GM19023 (cell line): ENCODE results near the gene PRKCQ.

ENCODE experiments used
- ATAC-seq: cut with Tn5 transposase; IDR thresholded peaks from one replicate; pipeline ENCODE4 v1.9.1; 2021; ENCODE audit warnings: mild to moderate bottlenecking, moderate library complexity; ENCODE audit not compliant: unreplicated experiment

The PRKCQ gene

DNA sequence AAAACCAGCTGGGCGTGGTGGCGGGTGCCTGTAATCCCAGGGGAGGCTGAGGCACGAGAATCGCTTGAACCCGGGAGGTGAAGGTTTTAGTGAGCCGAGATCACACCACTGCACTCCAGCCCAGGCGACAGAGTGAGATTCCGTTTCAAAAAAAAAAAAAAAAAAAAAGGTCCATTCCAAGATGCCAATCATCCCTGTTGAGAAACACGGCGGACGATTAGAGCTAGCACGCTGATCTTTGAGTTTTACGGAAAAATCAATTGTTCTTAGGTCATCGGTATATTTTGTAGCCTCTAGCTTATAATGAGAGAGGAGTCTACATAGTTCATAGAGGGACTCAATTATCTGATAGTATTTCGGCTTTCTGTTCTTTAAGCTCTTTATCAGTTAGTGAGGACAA is 169.2 kb downstream of the PRKCQ start:
- ATAC-seq = no peak

- no peak for ATAC-seq
These were observed 170.0 kb downstream of the PRKCQ start for GRCh38 chr10:6409971-6410643.

DNA sequence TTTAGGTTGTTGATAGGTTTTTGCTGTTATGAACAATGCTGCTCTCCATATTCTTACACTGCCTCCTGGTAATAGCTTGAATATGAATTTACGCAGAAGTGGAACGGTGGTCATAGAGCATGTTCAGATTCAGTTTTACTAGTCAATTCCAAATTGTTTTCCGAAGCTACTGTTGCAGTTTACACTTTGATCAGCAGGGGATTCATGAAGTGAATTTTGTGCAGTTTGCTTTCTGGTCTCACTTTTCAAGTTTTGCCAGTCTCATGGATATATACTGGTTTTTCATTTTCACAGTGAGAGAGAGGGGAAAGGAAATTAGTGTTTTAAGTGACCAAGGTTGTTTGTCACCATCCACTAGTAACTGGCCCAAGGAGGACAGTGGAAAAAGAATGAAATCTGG is 171.3 kb downstream of the PRKCQ start:
- no peak for ATAC-seq

GRCh38 chr10:6407034-6407721 is 172.9 kb downstream of the PRKCQ start:
- ATAC-seq = no peak

DNA sequence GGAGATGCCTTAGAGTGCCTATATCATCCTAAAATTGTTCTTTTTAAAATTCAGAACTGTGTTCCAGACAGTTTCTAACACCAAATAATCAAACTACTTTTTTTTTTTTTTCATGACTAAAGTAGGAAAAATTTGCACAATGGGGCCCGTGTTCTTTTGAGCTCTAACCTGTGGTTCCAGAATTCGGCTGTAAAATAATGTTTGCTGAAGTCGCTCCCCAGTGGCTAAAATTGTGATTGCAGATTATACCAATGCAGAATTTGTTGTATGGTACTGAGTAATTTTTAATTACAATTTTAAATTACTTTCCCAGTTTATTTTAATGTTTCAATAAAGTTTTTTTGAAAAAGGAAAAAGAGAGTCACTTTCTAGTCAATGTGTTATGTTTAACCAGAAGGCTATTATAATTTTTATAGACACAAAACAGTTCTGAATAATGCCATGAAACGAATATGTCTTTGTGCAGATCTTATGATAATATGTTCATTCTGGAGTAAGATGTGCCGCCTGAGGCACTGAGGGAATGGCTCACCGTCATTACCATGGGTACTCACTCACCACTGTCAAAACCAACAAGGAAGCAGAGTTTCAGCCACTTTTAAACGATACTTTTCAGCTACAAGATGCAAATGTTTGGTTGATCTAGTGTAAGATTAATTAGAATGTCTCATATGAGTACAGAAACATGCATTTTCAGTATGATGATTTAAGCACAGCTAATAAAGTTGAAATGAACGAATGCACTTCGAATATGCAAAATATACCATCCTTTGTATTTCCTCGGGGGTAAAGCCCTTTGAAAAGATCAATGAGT is 173.6 kb downstream of the PRKCQ start:
- ATAC-seq = no peak

GRCh38 chr10:6405713-6406112 is 174.4 kb downstream of the PRKCQ start:
- no peak for ATAC-seq

DNA sequence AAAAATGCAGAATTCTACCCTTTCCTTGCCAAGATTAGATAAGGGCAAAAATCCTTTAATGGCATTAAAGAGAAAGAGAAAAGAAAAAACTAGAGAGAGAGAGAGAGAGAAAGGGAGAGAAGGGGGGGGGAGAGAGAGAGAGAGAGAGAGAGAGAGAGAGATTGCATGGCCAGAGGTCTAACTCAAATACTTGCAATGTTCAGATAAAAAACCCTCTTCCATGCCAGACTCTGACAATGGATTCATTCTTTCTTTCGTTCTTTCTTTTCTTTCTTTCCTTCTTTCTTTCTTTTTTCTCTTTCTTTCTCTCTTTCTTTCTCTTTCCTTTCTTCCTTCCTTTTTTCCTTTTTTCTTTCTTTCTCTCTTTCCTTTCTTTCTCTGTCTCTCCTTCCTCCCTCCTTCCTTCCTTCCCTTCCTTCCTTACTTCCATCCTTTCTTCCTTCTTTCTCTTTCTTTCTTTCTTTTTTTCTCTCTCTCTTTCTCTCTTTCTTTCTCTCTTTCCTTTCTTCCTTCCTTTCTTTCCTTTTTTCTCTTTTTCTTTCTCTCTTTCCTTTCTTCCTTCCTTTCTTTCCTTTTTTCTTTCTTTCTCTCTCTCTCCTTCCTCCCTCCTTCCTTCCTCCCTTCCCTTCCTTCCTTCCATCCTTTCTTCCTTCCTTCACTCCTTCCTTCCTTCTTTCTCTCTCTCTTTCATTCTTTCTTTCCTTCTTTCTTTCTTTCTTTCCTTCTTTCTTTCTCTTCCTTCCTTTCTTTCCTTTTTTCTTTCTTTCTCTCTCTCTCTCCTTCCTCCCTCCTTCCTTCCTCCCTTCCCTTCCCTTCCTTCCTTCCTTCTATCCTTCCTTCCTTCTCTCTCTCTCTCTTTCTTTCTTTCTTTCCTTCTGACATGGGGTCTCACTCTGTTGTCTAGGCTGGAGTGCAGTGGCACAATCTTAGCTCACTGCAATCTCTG is 175.7 kb downstream of the PRKCQ start:
- ATAC-seq = no peak

DNA sequence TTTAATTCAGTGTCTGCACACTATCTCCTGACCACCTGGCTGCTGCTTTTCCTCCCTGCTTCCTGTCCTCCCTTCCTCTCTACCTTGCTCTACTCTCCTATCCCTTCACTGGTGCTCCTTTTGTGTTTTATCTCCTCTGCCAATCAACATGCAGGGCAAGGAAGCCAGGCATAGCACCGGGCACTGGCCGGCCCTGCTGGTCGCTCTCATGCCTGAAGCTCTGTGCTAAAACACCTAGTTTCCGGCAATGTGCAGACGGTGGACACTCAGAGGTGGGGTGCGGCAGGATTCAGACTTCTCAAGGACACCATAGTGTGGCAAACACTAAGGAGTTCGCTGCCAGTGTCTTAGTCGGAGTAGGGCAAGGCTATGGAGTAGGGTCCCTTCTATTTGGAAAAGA is 177.1 kb downstream of the PRKCQ start:
- ATAC-seq = no peak

DNA sequence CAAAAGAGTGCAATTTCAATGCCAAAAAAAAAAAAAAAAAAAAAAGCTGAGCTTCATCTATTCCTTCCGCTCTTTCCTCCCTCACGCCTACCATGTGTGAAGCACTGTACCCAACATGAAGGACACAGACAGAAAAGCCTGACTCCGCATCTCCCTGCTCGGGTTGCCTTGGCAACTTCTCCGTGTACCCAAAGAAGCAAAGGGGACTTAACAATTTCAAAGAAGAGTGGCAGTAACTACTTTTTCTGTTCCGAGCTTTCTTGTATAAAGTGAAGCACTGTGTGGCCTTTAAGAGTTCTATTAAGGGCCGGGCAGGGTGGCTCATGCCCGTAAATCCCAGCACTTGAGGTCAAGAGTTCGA is 177.7 kb downstream of the PRKCQ start:
- ATAC-seq = no peak

GRCh38 chr10:6401558-6402348 is 178.3 kb downstream of the PRKCQ start:
- ATAC-seq = peak; percentile 78

DNA sequence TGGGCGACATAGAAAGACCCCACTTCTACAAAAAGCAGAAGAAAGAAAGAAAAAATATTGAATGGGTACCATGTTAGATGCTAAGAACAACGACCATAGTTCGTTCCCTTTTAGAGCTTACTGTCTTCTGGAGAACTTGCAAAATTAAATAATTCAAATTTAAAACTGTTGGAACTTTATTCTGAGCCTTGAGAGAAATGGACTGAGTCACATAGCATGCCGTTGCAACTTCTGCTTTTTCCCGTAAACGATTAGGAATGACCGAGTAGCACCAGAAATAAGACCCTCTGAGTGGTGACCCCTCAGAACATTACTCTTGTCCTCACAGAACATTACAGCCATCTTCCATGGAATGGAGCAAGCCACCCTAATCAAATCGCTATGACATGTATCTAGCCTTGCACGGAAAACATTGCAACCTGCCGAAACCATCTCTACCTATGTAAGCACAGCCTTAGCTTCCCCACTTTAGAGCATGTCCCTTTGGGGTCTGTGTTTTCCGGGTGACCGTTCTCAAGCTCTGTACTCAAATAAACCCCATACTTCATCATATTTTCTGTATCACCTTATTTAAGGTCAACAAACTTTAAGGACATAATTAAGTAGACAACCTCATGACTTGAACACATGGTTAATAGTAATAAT is 179.1 kb downstream of the PRKCQ start:
- no peak for ATAC-seq

GRCh38 chr10:6400331-6400730 is 179.7 kb downstream of the PRKCQ start:
- ATAC-seq = no peak

- ATAC-seq = no peak
These were observed 180.2 kb downstream of the PRKCQ start for GRCh38 chr10:6399879-6400278.

GRCh38 chr10:6399231-6399741 is 180.8 kb downstream of the PRKCQ start:
- no peak for ATAC-seq

DNA sequence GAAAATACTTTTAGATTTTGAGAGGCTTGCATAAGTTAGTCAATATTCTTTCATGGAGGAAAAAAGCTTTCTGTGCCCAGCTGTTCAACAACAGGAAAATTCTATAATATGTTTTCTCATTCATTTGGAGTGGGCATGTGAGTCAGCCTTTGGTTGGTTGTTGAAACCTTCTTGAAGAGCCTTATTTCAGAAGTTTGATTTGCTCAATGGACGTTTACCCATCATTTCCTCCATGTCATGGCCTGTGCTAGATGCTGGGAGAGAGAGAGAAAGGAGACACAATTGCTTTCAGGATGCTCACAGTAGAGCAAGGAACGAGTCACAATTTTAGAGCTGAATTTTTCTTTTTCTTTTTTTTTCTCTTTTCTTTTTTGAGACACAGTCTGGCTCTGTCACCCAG is 181.7 kb downstream of the PRKCQ start:
- ATAC-seq = no peak

GRCh38 chr10:6396652-6397051 is 183.4 kb downstream of the PRKCQ start:
- no peak for ATAC-seq

DNA sequence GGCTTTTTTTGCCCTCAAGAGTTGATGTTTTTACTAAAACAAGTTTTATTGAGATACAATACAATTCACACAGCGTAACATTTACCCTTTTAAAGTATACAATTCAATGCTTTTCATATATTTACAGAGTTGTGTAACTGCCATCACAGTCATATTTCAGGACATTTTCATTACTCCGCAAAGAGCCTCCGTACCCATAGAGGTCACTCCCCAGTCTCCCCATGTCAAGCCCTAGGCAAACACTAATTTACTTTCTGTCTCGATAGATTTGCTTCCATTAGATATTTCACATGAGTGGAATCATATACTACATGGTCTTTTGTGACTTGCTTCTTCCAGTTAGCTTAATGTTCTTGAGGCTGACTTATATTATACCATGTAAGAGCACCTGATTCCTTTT is 183.8 kb downstream of the PRKCQ start:
- ATAC-seq = no peak

- ATAC-seq = no peak
These were observed 184.5 kb downstream of the PRKCQ start for GRCh38 chr10:6395606-6396005.

DNA sequence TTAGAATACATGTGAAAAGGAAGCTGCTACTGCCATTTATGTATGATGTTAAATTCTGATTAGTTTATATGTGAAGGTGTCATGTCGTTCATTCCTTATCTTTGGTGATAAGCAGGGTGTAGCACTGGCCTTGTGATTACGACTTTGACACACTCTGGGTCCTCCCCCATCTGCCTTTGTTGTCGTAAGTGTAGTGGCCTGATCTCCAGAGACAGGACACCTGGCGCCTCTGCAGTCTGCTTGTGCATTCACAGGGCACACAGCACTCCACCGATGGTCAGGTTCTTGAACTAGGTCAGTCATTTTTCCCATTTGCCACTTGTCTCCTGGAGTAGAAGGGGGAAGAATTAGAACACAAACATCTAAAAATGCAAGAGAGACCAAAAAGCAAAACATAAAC is 186.0 kb downstream of the PRKCQ start:
- ATAC-seq = no peak
